GM19395 (cell line): Measurements from ENCODE around the gene WWTR1.

Experiments used
- ATAC-seq: cut with Tn5 transposase; IDR thresholded peaks from one replicate; pipeline ENCODE4 v1.9.1; 2021; ENCODE audit warnings: mild to moderate bottlenecking, moderate library complexity; ENCODE audit not compliant: unreplicated experiment

Gene WWTR1

DNA sequence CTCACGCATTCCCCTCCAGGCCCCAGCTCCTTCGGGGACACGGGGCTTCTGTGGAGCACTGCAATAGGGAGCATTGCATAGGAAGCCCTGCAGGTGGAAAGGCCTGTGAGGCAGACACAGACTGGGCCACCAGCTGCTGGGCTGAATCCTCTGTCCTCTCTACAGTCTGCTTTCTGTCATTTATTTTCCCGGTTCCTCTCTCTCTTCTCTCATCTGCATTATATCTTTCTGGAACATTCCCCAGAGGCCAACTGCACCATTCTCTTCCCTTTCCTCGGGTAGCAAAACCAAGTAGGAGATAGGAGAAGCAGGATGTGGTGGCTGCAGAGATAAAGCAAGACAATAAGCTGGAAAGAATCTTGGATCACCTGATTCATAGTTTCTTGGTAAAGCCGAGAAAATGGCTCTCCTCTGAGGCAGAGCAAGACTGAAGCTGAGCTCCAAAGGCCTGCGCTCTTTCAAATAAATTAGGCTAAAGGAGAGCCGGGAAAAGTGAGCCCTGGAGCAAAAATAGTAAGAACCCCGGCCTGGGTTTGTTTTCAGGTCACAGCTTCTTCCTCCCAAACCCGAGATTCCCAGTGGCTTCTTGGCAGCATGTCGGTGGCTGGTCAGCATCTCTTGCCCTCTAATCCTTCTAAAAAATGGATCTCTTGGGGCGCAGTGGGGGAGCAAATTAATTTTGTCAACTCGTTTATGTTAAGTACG, 178.1 kb downstream of the WWTR1 start:
- ATAC-seq, result no peak

- ATAC-seq, result no peak
These were observed 181.6 kb downstream of the WWTR1 start for GRCh38 chr3:149476225-149476624.

GRCh38 chr3:149475451-149476060, 182.3 kb downstream of the WWTR1 start:
- ATAC-seq, result no peak

- ATAC-seq, result no peak
These were observed 183.5 kb downstream of the WWTR1 start, which contains the start of gene TM4SF4 for GRCh38 chr3:149474250-149474817. TM4SF4 (plus strand) TSS chr3:149474697; CDS start chr3:149474878, 181 bp downstream.

- ATAC-seq, result no peak
These were observed 184.2 kb downstream of the WWTR1 start for GRCh38 chr3:149473357-149474249.

DNA sequence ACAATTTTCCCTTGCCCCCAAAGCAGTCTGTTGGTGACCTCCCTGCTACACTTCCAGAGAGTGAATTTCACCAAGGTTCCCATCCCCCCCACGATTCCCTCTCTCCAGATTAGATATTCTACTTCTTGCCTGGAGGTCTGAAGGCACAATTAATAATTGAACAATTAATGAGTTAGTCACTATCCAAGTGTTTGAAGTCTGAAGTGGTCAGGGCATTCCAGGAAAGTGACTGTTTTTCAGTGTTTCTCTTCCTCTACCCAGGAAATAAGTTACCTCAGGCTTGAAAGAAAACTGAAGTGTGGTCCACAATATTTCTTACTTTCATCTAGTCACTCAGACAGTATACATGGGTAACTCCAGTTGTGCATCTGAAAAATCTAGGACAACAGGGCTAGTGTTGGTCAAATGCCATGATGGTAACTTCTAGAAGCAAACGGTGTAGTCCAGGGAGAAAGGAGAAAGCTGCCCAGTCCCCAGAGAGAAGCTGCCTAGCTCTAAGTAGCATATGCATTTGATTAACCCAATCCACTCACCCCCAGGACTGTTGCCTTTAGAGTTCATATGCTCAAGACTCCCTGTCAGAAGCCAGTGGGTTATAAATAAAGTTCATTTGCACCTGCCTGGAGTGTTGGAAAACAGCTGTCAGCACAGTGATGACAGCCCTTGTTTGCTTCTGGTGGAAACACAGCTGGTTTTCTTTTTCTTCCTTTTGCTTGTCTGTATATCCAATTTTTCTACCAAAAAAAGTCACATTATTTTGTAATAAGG, 185.6 kb downstream of the WWTR1 start:
- ATAC-seq, result no peak

- no peak for ATAC-seq
These were observed 187.4 kb downstream of the WWTR1 start for GRCh38 chr3:149470381-149470780.

DNA sequence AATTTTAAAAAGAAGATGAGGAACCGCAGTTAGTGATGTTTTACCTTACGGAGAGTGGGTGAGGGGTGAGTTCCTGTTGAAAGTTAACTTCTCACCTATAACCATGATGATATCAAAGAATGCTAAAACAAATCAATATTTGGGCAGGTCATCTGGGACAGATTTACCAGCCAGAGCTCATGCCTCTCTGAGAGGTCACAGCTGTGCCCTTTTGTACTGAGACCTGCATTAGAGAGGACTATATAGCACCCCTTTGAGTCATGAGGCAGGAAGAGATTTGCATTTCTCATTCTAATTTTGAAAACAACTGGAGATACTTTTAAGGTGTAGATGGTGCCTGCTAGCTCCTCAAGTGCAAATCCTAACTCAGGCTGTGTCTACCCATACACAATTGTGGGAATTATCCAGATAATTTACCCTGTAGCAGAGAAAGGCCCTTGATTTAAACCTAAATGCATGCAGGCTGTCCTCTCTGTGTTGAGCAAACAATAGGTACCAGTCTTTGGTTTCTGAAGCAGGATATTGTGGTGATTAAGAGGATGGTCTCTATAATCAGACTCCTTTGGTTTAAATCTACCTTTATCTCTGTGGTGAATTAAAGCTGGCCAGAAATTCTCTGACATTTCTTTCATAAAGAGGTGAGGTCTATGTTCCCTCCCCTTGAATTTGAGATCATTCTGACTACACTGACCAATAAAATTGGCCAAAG, 189.2 kb downstream of the WWTR1 start:
- peak; percentile 92 for ATAC-seq
